Vagina (tissue), 2 donors: ENCODE results near the gene TOP2B. TPM values are rescaled to one million over a fixed set of nuclear protein-coding genes. Genes with fewer than 3 reads are reported as not detected.

ENCODE experiments used
- DNase-seq, 2 donors: peaks; one replicate each; pipeline ENCODE4 v3.0.0-alpha.2; 2017; ENCODE audit errors: extremely low spot score in 2 of 2
- H3K27ac ChIP-seq: fragments of 200-600 bp; sonication (generic); one replicate; pipeline ENCODE4 v1.5.1; 2019
- H3K27me3 ChIP-seq: fragments of 200-600 bp; sonication (generic); one replicate; pipeline ENCODE4 v1.5.1; 2019
- H3K36me3 ChIP-seq, 2 donors: fragments of 200-600 bp; sonication (generic); one replicate each; pipeline ENCODE4 v1.5.1; 2017 to 2019
- H3K4me1 ChIP-seq: fragments of 200-600 bp; sonication (generic); one replicate; pipeline ENCODE4 v1.5.1; 2019
- H3K4me3 ChIP-seq, 2 donors: fragments of 200-600 bp; sonication (generic); 1 replicate in 1 of 2; 2 replicates in 1 of 2; pipeline ENCODE4 v1.5.1; 2016 to 2019
- H3K9me3 ChIP-seq: fragments of 200-600 bp; sonication (generic); one replicate; pipeline ENCODE4 v1.5.1; 2019
- POLR2A ChIP-seq, 2 donors: fragments of 450-650 bp; IDR thresholded peaks; one replicate each; pipeline ENCODE4 v1.6.1; 2017; ENCODE audit warnings: antibody characterized with exemption in 2 of 2, mild to moderate bottlenecking in 2 of 2, moderate library complexity in 2 of 2
- POLR2AphosphoS5 ChIP-seq, 2 donors: sonication (generic); formaldehyde crosslinking; IDR thresholded peaks; one replicate each; pipeline ENCODE4 v1.9.0; 2017; ENCODE audit warnings: antibody characterized with exemption in 2 of 2, mild to moderate bottlenecking in 2 of 2, low read depth in 1 of 2; ENCODE audit not compliant: insufficient read depth in 1 of 2
- intact Hi-C: fragments of 100-400 bp; cut with DNase I; formaldehyde crosslinking; loops from one replicate; pipeline ENCODE4 v1.15.1; 2023
- total RNA-seq: library from RNA; depleted of rRNA; stranded (reverse); fragments of >200 nt; gene quantifications from one replicate; pipeline ENCODE4 v1.2.3, GENCODE V29; 2016
- TF ChIP-seq, protein P1 (sequence below), 3 experiments: fragments of 450-650 bp in 2 of 3; fragments of 200-600 bp in 1 of 3; sonication (generic) in 1 of 3; IDR thresholded peaks; one replicate each; pipeline ENCODE4 v1.5.1; 2017 to 2019; ENCODE audit warnings: antibody characterized with exemption in 3 of 3, mild to moderate bottlenecking in 2 of 3, moderate library complexity in 2 of 3

TOP2B gene
- total RNA-seq, 1 donor from 2014 or later = 88.1 TPM

DNA sequence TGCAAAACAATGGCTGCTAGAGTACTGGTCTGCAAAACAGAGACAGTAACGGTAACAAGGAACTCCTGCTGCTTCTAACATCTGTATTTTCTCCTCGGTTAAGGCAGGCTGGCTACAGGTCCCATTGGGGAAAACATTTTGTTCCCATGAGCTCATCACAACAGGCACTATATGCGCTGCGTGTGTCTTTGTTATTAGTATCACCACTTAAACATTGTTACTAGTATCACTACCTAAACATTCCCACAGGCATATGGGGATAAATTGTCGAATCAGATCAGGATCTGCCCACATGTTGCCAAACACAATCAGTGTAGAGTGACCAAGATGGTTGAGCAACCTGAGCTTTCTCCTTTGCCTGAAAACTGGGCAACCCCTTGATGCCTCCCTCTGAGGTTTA is 77.2 kb downstream of the TOP2B start:
- peaks cover 8% of the 10 kb centered on the region for H3K4me1 ChIP-seq
- no peaks in the 10 kb centered on the region for H3K27me3 ChIP-seq
- intact Hi-C loops = no loop called here
- H3K27ac ChIP-seq = no peak overlapping the region
- H3K9me3 ChIP-seq = no peaks in the 10 kb centered on the region
- no peaks in the 10 kb centered on the region for H3K36me3 ChIP-seq
- no peak for DNase-seq
- no peak for TF ChIP-seq POLR2AphosphoS5 (IDR thresholded peaks at IDR 0.05; ENCODE audit: insufficient read depth in 1 of 2, low read depth in 1 of 2)
- TF ChIP-seq, protein P1, sequence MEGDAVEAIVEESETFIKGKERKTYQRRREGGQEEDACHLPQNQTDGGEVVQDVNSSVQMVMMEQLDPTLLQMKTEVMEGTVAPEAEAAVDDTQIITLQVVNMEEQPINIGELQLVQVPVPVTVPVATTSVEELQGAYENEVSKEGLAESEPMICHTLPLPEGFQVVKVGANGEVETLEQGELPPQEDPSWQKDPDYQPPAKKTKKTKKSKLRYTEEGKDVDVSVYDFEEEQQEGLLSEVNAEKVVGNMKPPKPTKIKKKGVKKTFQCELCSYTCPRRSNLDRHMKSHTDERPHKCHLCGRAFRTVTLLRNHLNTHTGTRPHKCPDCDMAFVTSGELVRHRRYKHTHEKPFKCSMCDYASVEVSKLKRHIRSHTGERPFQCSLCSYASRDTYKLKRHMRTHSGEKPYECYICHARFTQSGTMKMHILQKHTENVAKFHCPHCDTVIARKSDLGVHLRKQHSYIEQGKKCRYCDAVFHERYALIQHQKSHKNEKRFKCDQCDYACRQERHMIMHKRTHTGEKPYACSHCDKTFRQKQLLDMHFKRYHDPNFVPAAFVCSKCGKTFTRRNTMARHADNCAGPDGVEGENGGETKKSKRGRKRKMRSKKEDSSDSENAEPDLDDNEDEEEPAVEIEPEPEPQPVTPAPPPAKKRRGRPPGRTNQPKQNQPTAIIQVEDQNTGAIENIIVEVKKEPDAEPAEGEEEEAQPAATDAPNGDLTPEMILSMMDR (IDR thresholded peaks at IDR 0.05) = no peak
- no peak overlapping the region for H3K4me3 ChIP-seq

DNA sequence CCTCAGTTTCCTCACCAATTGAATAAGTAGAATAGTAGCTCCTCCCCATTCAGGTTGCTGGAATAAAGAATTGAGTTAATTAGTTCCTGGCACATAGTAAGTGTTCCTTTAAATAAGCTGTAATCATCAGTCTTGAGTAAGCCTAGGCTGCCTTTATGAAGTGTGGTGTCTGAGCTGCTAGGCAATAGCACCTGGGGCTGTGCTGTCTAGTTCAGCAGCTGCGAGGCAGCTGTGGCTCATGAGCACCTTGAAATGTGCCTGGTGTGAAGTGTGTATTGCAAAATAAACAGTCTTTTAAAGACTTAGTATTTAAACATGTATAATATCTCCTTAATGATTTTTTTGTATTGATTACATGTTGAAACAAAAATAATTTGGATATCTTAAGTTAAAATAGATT is 77.6 kb downstream of the TOP2B start:
- TF ChIP-seq, protein P1 (IDR thresholded peaks at IDR 0.05) = no peak
- TF ChIP-seq POLR2AphosphoS5 (IDR thresholded peaks at IDR 0.05; ENCODE audit: insufficient read depth in 1 of 2, low read depth in 1 of 2) = no peak
- no peak overlapping the region for H3K4me3 ChIP-seq
- H3K27me3 ChIP-seq = no peaks in the 10 kb centered on the region
- H3K27ac ChIP-seq = no peak overlapping the region
- DNase-seq = no peak
- no peaks in the 10 kb centered on the region for H3K9me3 ChIP-seq
- H3K36me3 ChIP-seq = no peaks in the 10 kb centered on the region
- intact Hi-C loops = no loop called here
- H3K4me1 ChIP-seq = peaks cover 3% of the 10 kb centered on the region

DNA sequence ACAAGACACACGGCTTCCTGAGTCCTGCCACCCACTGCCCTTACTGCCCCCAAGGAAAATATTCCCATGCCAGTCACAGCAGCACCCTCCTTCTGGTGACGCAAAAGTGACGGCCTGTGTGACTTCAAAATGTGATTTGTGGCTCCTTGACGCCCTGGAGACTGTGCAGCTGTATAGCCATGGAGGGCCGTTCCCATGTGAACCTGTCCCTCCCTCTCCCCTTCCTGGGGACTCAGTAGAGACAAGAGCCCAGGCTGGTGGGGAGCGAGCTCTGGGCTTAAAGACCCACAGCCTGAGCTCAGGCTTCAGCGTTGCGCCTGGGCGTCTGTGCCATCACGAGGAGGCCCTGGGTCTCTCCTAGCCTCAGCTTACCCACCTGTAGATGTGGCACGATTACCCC is 78.2 kb downstream of the TOP2B start:
- intact Hi-C loops = no loop called here

DNA sequence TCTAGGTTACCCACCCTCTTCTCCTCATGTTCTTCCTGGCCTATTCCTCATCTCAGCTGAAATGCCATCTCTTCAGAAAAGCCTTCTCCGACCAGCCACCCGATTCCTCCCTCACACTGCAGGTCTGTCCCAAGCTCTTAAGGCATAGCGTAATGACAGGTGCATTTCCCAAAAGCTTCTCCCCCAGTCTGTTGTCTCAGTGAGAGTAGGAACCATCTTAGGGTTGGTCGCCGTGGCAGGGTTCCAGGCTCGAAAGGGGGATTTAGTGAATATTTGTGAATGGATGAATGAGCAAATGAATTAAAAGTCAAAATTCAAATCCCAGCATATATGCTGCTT is 78.6 kb downstream of the TOP2B start:
- Histone ChIP-seq H3K36me3 (no peaks in the 10 kb centered on the region), H3K4me3 (no peak overlapping the region), H3K4me1 (no peaks in the 10 kb centered on the region), H3K27ac (no peak overlapping the region), H3K9me3 (no peaks in the 10 kb centered on the region), H3K27me3 (no peaks in the 10 kb centered on the region)
- intact Hi-C loops = no loop called here
- TF ChIP-seq POLR2A (IDR thresholded peaks at IDR 0.05) (no peak), POLR2AphosphoS5 (IDR thresholded peaks at IDR 0.05; ENCODE audit: insufficient read depth in 1 of 2, low read depth in 1 of 2) (no peak)
- TF ChIP-seq, protein P1 (IDR thresholded peaks at IDR 0.05) = no peak
- DNase-seq = peak in 1 of 2 donors; percentile 64

More for the DNA sequence above, 78.2 kb downstream of the TOP2B start:
- Histone ChIP-seq H3K36me3 (no peaks in the 10 kb centered on the region), H3K9me3 (no peaks in the 10 kb centered on the region), H3K4me1 (no peaks in the 10 kb centered on the region), H3K27ac (no peak overlapping the region), H3K4me3 (no peak overlapping the region), H3K27me3 (no peaks in the 10 kb centered on the region)
- TF ChIP-seq, protein P1 (IDR thresholded peaks at IDR 0.05) = no peak
- TF ChIP-seq POLR2A (IDR thresholded peaks at IDR 0.05) (no peak), POLR2AphosphoS5 (IDR thresholded peaks at IDR 0.05; ENCODE audit: insufficient read depth in 1 of 2, low read depth in 1 of 2) (no peak)
- DNase-seq = peak in 1 of 2 donors; percentile 77

DNA sequence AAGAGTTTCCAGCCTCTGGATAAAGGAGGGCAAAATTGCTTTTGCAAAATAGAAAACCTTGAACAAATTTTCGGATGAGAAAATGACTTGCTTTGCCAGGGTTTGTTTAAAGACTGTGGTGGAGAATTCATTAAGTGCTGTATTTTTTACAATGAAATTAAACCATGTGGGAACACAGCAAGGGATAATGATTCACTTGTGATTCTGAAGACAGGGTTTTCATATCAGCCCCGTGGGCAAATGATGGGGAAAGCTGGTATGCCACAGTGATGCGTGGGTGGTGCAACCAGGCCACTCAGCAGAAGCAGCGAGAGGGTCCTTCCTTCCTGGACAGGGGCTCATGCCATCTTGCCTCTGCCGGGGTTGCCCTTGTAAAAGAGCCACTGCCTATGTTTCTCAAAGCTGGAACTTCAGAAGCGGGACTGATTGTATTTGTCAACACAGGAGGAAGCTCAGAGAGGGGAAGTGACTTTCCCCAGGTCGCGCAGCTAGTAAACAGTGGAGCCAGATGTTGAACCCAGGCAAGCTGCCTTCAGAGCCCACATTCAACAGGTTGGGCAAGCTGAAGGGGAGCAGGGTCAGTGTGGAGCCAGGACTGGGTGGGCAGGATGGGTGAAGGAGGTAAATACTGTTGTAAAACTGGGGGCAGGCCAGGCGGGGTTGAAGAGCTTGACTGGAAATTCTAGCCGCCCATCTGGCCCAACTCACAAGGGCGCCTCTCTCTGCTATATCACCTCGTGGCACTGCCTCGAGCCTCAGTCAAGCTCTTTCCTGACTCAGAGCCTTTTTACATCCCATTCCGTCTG is 79.1 kb downstream of the TOP2B start:
- TF ChIP-seq, protein P1 (IDR thresholded peaks at IDR 0.05) = no peak
- TF ChIP-seq POLR2A (IDR thresholded peaks at IDR 0.05) (no peak), POLR2AphosphoS5 (IDR thresholded peaks at IDR 0.05; ENCODE audit: insufficient read depth in 1 of 2, low read depth in 1 of 2) (no peak)
- Histone ChIP-seq H3K36me3 (peaks cover 0 to 5% of the 10 kb centered on the region in 2 donors), H3K4me3 (no peak overlapping the region)

More for the DNA sequence above, 79.1 kb downstream of the TOP2B start:
- Histone ChIP-seq H3K4me1 (no peaks in the 10 kb centered on the region), H3K27me3 (no peaks in the 10 kb centered on the region), H3K27ac (no peak overlapping the region), H3K9me3 (no peaks in the 10 kb centered on the region)
- DNase-seq = peak in 1 of 2 donors; percentile 79
- intact Hi-C loops = no loop called here
